NB4 (cell line): ENCODE results near the gene CD3E.

Experiments
- DNase-seq: peaks from one replicate; pipeline ENCODE4 v3.0.0; 2010; ENCODE audit warnings: low read depth
- H3K4me3 ChIP-seq: one replicate; pipeline ENCODE4 v1.5.1; 2011; ENCODE audit warnings: mild to moderate bottlenecking, low read depth, low read length, moderate library complexity
- MYC ChIP-seq: IDR thresholded peaks from 2 replicates; pipeline ENCODE4 v1.6.1; 2011; ENCODE audit warnings: low read depth, low read length
- POLR2A ChIP-seq: IDR thresholded peaks from 2 replicates; pipeline ENCODE4 v1.6.1; 2011; ENCODE audit warnings: mild to moderate bottlenecking; ENCODE audit not compliant: insufficient read length; ENCODE audit errors: extremely low read depth
- TF ChIP-seq, protein P1 (sequence below): IDR thresholded peaks from one replicate; pipeline ENCODE4 v1.5.1; 2012; ENCODE audit warnings: low read depth, low read length
- TF ChIP-seq, protein P2 (sequence below): IDR thresholded peaks from 2 replicates; pipeline ENCODE4 v1.6.1; 2011; ENCODE audit warnings: low read depth, low read length

Gene CD3E

DNA sequence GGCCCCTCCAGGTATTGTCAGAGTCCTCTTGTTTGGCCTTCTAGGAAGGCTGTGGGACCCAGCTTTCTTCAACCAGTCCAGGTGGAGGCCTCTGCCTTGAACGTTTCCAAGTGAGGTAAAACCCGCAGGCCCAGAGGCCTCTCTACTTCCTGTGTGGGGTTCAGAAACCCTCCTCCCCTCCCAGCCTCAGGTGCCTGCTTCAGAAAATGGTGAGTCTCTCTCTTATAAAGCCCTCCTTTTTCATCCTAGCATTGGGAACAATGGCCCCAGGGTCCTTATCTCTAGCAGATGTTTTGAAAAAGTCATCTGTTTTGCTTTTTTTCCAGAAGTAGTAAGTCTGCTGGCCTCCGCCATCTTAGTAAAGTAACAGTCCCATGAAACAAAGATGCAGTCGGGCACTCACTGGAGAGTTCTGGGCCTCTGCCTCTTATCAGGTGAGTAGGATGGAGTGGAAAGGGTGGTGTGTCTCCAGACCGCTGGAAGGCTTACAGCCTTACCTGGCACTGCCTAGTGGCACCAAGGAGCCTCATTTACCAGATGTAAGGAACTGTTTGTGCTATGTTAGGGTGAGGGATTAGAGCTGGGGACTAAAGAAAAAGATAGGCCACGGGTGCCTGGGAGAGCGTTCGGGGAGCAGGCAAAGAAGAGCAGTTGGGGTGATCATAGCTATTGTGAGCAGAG, at the start of gene CD3E:
TSS of gene CD3E (plus strand) at position 163 of the 681 bp plus-strand sequence. CDS start at position 386, 223 bp downstream.
- TF ChIP-seq, protein P1, sequence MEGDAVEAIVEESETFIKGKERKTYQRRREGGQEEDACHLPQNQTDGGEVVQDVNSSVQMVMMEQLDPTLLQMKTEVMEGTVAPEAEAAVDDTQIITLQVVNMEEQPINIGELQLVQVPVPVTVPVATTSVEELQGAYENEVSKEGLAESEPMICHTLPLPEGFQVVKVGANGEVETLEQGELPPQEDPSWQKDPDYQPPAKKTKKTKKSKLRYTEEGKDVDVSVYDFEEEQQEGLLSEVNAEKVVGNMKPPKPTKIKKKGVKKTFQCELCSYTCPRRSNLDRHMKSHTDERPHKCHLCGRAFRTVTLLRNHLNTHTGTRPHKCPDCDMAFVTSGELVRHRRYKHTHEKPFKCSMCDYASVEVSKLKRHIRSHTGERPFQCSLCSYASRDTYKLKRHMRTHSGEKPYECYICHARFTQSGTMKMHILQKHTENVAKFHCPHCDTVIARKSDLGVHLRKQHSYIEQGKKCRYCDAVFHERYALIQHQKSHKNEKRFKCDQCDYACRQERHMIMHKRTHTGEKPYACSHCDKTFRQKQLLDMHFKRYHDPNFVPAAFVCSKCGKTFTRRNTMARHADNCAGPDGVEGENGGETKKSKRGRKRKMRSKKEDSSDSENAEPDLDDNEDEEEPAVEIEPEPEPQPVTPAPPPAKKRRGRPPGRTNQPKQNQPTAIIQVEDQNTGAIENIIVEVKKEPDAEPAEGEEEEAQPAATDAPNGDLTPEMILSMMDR = no peak
- TF ChIP-seq, protein P2, sequence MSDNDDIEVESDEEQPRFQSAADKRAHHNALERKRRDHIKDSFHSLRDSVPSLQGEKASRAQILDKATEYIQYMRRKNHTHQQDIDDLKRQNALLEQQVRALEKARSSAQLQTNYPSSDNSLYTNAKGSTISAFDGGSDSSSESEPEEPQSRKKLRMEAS = no peak
- TF ChIP-seq MYC (no peak), POLR2A (no peak)
- no peak within 1 kb of the TSS for H3K4me3 ChIP-seq
- DNase-seq = no peak

GRCh38 chr11:118258410-118258809, 46.1 kb upstream of the CD3E start:
- peak; percentile 29 for DNase-seq
- no peak overlapping the region for H3K4me3 ChIP-seq
- TF ChIP-seq, protein P2 = no peak
- TF ChIP-seq POLR2A (no peak), MYC (no peak)
- TF ChIP-seq, protein P1 = no peak

DNA sequence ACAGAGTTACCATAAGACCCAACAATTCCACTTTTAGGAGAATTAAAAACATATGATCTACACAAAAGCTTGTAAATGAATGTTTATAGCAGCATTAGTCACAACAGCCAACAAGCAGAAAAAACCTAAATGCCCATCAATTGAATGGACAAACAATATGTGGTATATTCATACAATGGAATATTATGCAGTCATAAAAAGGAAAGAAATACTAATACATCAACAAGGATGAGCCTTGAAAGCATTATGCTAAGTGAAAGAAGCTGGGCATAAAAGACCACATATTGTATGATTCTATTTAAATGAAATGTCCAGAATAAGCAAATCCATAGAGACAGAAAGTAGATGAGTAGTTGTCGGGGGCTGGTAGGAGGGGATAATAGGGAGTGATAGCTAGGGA, 45.4 kb upstream of the CD3E start:
- no peak overlapping the region for H3K4me3 ChIP-seq
- TF ChIP-seq, protein P1 = no peak
- TF ChIP-seq, protein P2 = no peak
- DNase-seq = no peak

- no peak overlapping the region for H3K4me3 ChIP-seq
- DNase-seq = no peak
- TF ChIP-seq POLR2A = no peak
- TF ChIP-seq MYC = no peak
- TF ChIP-seq, protein P1 = no peak
- TF ChIP-seq, protein P2 = no peak
Observed at GRCh38 chr11:118260353-118260752, 44.2 kb upstream of the CD3E start.

DNA sequence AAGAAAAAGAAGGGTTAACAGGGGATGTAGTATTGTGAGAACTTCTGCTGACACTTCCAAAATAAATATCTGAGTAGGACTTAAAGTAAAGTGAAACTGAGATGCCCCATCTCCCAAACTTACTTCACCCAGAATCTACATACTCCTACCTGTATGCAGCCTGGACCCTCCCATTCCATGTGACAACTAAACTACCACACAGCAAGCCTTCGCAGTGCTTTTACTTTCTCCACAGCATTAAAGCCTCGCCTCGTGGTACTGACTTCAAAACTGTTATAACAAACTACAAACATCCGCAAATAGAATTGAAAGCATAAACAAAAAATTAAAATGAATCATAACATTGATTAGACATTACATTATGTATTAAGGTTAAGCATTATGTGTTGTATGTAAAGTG, 41.4 kb upstream of the CD3E start:
- DNase-seq = no peak
- H3K4me3 ChIP-seq = no peak overlapping the region

More for the DNA sequence above, 41.4 kb upstream of the CD3E start:
- TF ChIP-seq, protein P1 = no peak
- TF ChIP-seq, protein P2 = no peak
- TF ChIP-seq MYC (no peak), POLR2A (no peak)
